ENCODE results near the gene EYS. TPM values are rescaled to one million over a fixed set of nuclear protein-coding genes. Genes with fewer than 3 reads are reported as not detected.
"Not testable (repeated sequence)": the region's sequence is repeated elsewhere in the genome, so short reads cannot be mapped to it uniquely, and the experiment has no call there.

Gene EYS
- total and polyA plus RNA-seq, 3 experiments from 2014 or later: not detected

GRCh38 chr6:65014006-65014405 lies 693.0 kb downstream of the EYS start:
- Mint-ChIP-seq H3K4me1 (no peaks in the 10 kb centered on the region), H3K27me3 (no peaks in the 10 kb centered on the region), H3K4me3 (no peak overlapping the region), H3K36me3 (no peaks in the 10 kb centered on the region), H3K9me3 (peaks cover 0 to 15% (median 4%) of the 10 kb centered on the region in 5 donors), H3K27ac (no peak overlapping the region)
- Histone ChIP-seq H3K27ac (ENCODE audit: low read depth, low read length) (no peak overlapping the region), H3K27me3 (ENCODE audit: insufficient read depth, low read length, poor library complexity, severe bottlenecking) (no peaks in the 10 kb centered on the region), H3K36me3 (ENCODE audit: insufficient read depth, low read length) (no peaks in the 10 kb centered on the region), H3K4me1 (ENCODE audit: insufficient read depth, low read length) (no peaks in the 10 kb centered on the region), H3K9me3 (ENCODE audit: low read length) (no peaks in the 10 kb centered on the region), H3K4me3 (ENCODE audit: low read length) (no peak overlapping the region)
- ChIA-PET CTCF (no interaction called here), POLR2A (no interaction called here)
- no peak for DNase-seq

- Mint-ChIP-seq H3K4me3 (no peak overlapping the region), H3K4me1 (no peaks in the 10 kb centered on the region), H3K36me3 (no peaks in the 10 kb centered on the region), H3K9me3 (peaks cover 6 to 26% (median 16%) of the 10 kb centered on the region in 5 donors), H3K27ac (no peak overlapping the region), H3K27me3 (no peaks in the 10 kb centered on the region)
- H3K4me1 ChIP-seq (ENCODE audit: insufficient read depth, low read length): no peaks in the 10 kb centered on the region
- ChIA-PET POLR2A (no interaction called here), CTCF (no interaction called here)
- H3K27ac ChIP-seq (ENCODE audit: low read depth, low read length): no peak overlapping the region
- no peaks in the 10 kb centered on the region for H3K36me3 ChIP-seq (ENCODE audit: insufficient read depth, low read length)
- no peak overlapping the region for H3K4me3 ChIP-seq (ENCODE audit: low read length)
- H3K9me3 ChIP-seq (ENCODE audit: low read length): no peaks in the 10 kb centered on the region
- H3K27me3 ChIP-seq (ENCODE audit: insufficient read depth, low read length, poor library complexity, severe bottlenecking): no peaks in the 10 kb centered on the region
- no peak for DNase-seq
Measured at GRCh38 chr6:65006788-65007187, 700.2 kb downstream of the EYS start.

- no peaks in the 10 kb centered on the region for H3K4me1 Mint-ChIP-seq
- Histone ChIP-seq H3K27me3 (ENCODE audit: insufficient read depth, low read length, poor library complexity, severe bottlenecking) (no peaks in the 10 kb centered on the region), H3K27ac (ENCODE audit: low read depth, low read length) (no peak overlapping the region), H3K9me3 (ENCODE audit: low read length) (no peaks in the 10 kb centered on the region), H3K4me1 (ENCODE audit: insufficient read depth, low read length) (no peaks in the 10 kb centered on the region), H3K36me3 (ENCODE audit: insufficient read depth, low read length) (no peaks in the 10 kb centered on the region), H3K4me3 (ENCODE audit: low read length) (no peak overlapping the region)
- H3K27me3 Mint-ChIP-seq: no peaks in the 10 kb centered on the region
- H3K36me3 Mint-ChIP-seq: no peaks in the 10 kb centered on the region
- H3K9me3 Mint-ChIP-seq: peaks cover 9 to 27% (median 16%) of the 10 kb centered on the region in 5 donors
- CTCF ChIA-PET: interaction anchor here (1.2 kb wide), 1 partner anchor 12 kb away, joined by 3 read pairs; no protein-coding TSS in a partner anchor
- POLR2A ChIA-PET: no interaction called here
- no peak for DNase-seq
- H3K27ac Mint-ChIP-seq: no peak overlapping the region
- no peak overlapping the region for H3K4me3 Mint-ChIP-seq
Measured at GRCh38 chr6:65004283-65004682, 702.7 kb downstream of the EYS start.

- H3K27ac Mint-ChIP-seq; POLR2A ChIA-PET; H3K27ac ChIP-seq (ENCODE audit: low read depth, low read length); H3K27me3 Mint-ChIP-seq; H3K4me3 Mint-ChIP-seq; CTCF ChIA-PET; DNase-seq; H3K4me1 ChIP-seq (ENCODE audit: insufficient read depth, low read length); H3K27me3 ChIP-seq (ENCODE audit: insufficient read depth, low read length, poor library complexity, severe bottlenecking); H3K4me3 ChIP-seq (ENCODE audit: low read length); H3K9me3 ChIP-seq (ENCODE audit: low read length); H3K36me3 Mint-ChIP-seq; H3K36me3 ChIP-seq (ENCODE audit: insufficient read depth, low read length); H3K4me1 Mint-ChIP-seq: not testable (repeated sequence)
- H3K9me3 Mint-ChIP-seq: peaks cover 10 to 29% (median 14%) of the 10 kb centered on the region in 5 donors
Measured at GRCh38 chr6:65002882-65003281, 704.1 kb downstream of the EYS start.

GRCh38 chr6:65000815-65001214 lies 706.2 kb downstream of the EYS start:
- DNase-seq: no peak
- H3K27me3 ChIP-seq (ENCODE audit: insufficient read depth, low read length, poor library complexity, severe bottlenecking): no peaks in the 10 kb centered on the region
- H3K27ac ChIP-seq (ENCODE audit: low read depth, low read length): no peak overlapping the region
- no peak overlapping the region for H3K27ac Mint-ChIP-seq
- no peaks in the 10 kb centered on the region for H3K27me3 Mint-ChIP-seq
- no peaks in the 10 kb centered on the region for H3K4me1 Mint-ChIP-seq
- H3K36me3 ChIP-seq (ENCODE audit: insufficient read depth, low read length): no peaks in the 10 kb centered on the region
- no peaks in the 10 kb centered on the region for H3K36me3 Mint-ChIP-seq
- no peak overlapping the region for H3K4me3 Mint-ChIP-seq
- CTCF ChIA-PET: no interaction called here
- POLR2A ChIA-PET: no interaction called here
- H3K9me3 Mint-ChIP-seq: peaks cover 5 to 25% (median 12%) of the 10 kb centered on the region in 5 donors
- H3K4me3 ChIP-seq (ENCODE audit: low read length): no peak overlapping the region
- H3K4me1 ChIP-seq (ENCODE audit: insufficient read depth, low read length): no peaks in the 10 kb centered on the region
- no peaks in the 10 kb centered on the region for H3K9me3 ChIP-seq (ENCODE audit: low read length)

GRCh38 chr6:64998204-64998603 lies 708.8 kb downstream of the EYS start:
- Mint-ChIP-seq H3K27ac (no peak overlapping the region), H3K36me3 (no peaks in the 10 kb centered on the region), H3K4me3 (no peak overlapping the region), H3K9me3 (peaks cover 0 to 11% (median 8%) of the 10 kb centered on the region in 5 donors), H3K4me1 (no peaks in the 10 kb centered on the region), H3K27me3 (no peaks in the 10 kb centered on the region)
- Histone ChIP-seq H3K4me1 (ENCODE audit: insufficient read depth, low read length) (no peaks in the 10 kb centered on the region), H3K27ac (ENCODE audit: low read depth, low read length) (no peak overlapping the region), H3K27me3 (ENCODE audit: insufficient read depth, low read length, poor library complexity, severe bottlenecking) (no peaks in the 10 kb centered on the region), H3K4me3 (ENCODE audit: low read length) (no peak overlapping the region), H3K9me3 (ENCODE audit: low read length) (no peaks in the 10 kb centered on the region), H3K36me3 (ENCODE audit: insufficient read depth, low read length) (no peaks in the 10 kb centered on the region)
- CTCF ChIA-PET: no interaction called here
- POLR2A ChIA-PET: no interaction called here
- no peak for DNase-seq

GRCh38 chr6:64996301-64996700 lies 710.7 kb downstream of the EYS start:
- Histone ChIP-seq H3K4me1 (ENCODE audit: insufficient read depth, low read length) (no peaks in the 10 kb centered on the region), H3K27me3 (ENCODE audit: insufficient read depth, low read length, poor library complexity, severe bottlenecking) (no peaks in the 10 kb centered on the region), H3K27ac (ENCODE audit: low read depth, low read length) (no peak overlapping the region), H3K4me3 (ENCODE audit: low read length) (no peak overlapping the region), H3K9me3 (ENCODE audit: low read length) (no peaks in the 10 kb centered on the region), H3K36me3 (ENCODE audit: insufficient read depth, low read length) (no peaks in the 10 kb centered on the region)
- ChIA-PET CTCF (no interaction called here), POLR2A (no interaction called here)
- H3K4me3 Mint-ChIP-seq: no peak overlapping the region
- H3K9me3 Mint-ChIP-seq: peaks cover 0 to 12% (median 8%) of the 10 kb centered on the region in 5 donors
- no peak overlapping the region for H3K27ac Mint-ChIP-seq
- no peak for DNase-seq
- H3K27me3 Mint-ChIP-seq: no peaks in the 10 kb centered on the region
- no peaks in the 10 kb centered on the region for H3K4me1 Mint-ChIP-seq
- H3K36me3 Mint-ChIP-seq: no peaks in the 10 kb centered on the region

- no peaks in the 10 kb centered on the region for H3K27me3 Mint-ChIP-seq
- CTCF ChIA-PET: no interaction called here
- H3K36me3 Mint-ChIP-seq: no peaks in the 10 kb centered on the region
Measured at GRCh38 chr6:64990652-64991304, 716.2 kb downstream of the EYS start.

More at GRCh38 chr6:64990652-64991304, 716.2 kb downstream of the EYS start:
- POLR2A ChIA-PET: no interaction called here
- Histone ChIP-seq H3K27ac (ENCODE audit: low read depth, low read length) (no peak overlapping the region), H3K9me3 (ENCODE audit: low read length) (no peaks in the 10 kb centered on the region), H3K36me3 (ENCODE audit: insufficient read depth, low read length) (no peaks in the 10 kb centered on the region), H3K4me1 (ENCODE audit: insufficient read depth, low read length) (no peaks in the 10 kb centered on the region), H3K4me3 (ENCODE audit: low read length) (no peak overlapping the region), H3K27me3 (ENCODE audit: insufficient read depth, low read length, poor library complexity, severe bottlenecking) (no peaks in the 10 kb centered on the region)
- Mint-ChIP-seq H3K4me3 (no peak overlapping the region), H3K27ac (no peak overlapping the region), H3K9me3 (peaks cover 0 to 11% (median 2%) of the 10 kb centered on the region in 5 donors), H3K4me1 (no peaks in the 10 kb centered on the region)
- DNase-seq: no peak

Measured in CD8-positive, alpha-beta memory T cell (primary cell).